ENCODE data around the gene SF3A1.

Gene SF3A1

DNA sequence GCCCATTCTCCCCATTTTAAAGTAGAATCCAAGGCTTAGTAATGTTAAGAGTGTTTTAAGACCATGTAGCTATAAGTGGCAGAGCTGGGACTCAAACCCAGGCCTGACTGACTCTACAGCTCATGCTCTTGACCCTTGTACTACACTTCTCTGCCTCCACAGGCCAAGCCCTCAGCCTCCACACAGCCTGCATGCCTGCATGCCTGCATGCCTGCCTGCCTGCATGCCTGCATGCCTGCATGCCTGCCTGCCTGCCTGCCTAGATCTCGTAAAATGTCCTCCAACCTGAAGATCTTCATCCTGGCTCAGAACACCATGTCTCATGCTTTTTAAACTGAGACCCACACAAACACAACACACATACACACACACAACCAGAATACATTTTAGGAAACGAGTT, 48.6 kb downstream of the SF3A1 start:
- DNase-seq: no peak
- H3K27ac Mint-ChIP-seq: peak overlapping the region; percentile 16
- TF ChIP-seq, protein P1, sequence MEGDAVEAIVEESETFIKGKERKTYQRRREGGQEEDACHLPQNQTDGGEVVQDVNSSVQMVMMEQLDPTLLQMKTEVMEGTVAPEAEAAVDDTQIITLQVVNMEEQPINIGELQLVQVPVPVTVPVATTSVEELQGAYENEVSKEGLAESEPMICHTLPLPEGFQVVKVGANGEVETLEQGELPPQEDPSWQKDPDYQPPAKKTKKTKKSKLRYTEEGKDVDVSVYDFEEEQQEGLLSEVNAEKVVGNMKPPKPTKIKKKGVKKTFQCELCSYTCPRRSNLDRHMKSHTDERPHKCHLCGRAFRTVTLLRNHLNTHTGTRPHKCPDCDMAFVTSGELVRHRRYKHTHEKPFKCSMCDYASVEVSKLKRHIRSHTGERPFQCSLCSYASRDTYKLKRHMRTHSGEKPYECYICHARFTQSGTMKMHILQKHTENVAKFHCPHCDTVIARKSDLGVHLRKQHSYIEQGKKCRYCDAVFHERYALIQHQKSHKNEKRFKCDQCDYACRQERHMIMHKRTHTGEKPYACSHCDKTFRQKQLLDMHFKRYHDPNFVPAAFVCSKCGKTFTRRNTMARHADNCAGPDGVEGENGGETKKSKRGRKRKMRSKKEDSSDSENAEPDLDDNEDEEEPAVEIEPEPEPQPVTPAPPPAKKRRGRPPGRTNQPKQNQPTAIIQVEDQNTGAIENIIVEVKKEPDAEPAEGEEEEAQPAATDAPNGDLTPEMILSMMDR (IDR thresholded peaks at IDR 0.05): no peak
- no peaks in the 10 kb centered on the region for H3K36me3 Mint-ChIP-seq (ENCODE audit: low read depth)
- peaks cover 8% of the 10 kb centered on the region for H3K27me3 Mint-ChIP-seq (ENCODE audit: low read depth, poor library complexity)
- H3K4me3 Mint-ChIP-seq: peak overlapping the region; percentile 33
- H3K4me1 Mint-ChIP-seq: peaks cover 70% of the 10 kb centered on the region
- no peaks in the 10 kb centered on the region for H3K9me3 Mint-ChIP-seq

DNA sequence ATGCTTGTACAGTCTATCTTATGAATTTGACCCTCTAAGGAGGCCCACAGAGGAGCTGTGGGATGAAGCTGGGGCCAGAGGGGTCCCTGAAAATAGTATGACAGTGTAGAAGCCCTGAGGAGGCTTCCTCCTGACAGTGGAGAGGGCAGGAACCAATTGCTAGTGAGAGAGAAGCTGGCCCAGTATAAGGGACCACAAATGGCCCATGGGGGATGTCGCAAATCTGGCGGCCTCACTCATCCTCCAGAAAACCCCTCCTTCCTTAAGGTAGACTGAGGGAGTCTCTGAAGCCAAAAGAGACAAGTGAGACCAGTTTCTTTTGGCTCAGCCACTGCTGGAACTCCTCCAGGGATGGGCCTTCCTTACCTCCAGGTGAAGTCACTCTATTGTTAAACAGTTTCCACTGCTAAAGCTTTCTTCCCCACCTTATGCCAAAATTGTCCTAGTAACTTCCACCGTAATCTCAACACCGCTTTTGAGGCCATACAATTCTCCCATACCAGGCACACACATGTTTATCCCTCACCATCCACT, 49.6 kb downstream of the SF3A1 start:
- TF ChIP-seq, protein P1 (IDR thresholded peaks at IDR 0.05): no peak
- peak overlapping the region; percentile 5 for H3K27ac Mint-ChIP-seq
- no peak for DNase-seq
- H3K4me3 Mint-ChIP-seq: no peak overlapping the region
- H3K36me3 Mint-ChIP-seq (ENCODE audit: low read depth): no peaks in the 10 kb centered on the region
- peaks cover 60% of the 10 kb centered on the region for H3K4me1 Mint-ChIP-seq
- H3K27me3 Mint-ChIP-seq (ENCODE audit: low read depth, poor library complexity): peaks cover 8% of the 10 kb centered on the region
- H3K9me3 Mint-ChIP-seq: no peaks in the 10 kb centered on the region

DNA sequence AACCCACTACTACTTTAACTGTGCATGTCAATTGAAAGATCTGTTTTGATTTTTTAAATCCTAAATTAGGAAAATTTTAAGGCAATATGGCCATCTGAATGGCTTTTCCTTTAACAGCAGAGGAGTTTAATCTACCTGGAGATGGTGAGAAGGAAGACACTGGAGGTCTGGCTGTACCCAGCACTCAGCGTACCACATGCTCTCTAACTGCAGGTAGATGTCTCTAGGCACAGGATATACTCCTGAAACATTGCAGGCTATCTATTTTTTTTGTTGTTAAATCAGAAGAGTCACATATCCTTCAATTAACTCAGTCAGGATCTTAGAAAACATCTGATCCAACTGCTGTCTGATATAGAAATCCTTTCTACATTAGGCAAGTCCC, 50.1 kb downstream of the SF3A1 start:
- H3K4me1 Mint-ChIP-seq: peaks cover 55% of the 10 kb centered on the region

DNA sequence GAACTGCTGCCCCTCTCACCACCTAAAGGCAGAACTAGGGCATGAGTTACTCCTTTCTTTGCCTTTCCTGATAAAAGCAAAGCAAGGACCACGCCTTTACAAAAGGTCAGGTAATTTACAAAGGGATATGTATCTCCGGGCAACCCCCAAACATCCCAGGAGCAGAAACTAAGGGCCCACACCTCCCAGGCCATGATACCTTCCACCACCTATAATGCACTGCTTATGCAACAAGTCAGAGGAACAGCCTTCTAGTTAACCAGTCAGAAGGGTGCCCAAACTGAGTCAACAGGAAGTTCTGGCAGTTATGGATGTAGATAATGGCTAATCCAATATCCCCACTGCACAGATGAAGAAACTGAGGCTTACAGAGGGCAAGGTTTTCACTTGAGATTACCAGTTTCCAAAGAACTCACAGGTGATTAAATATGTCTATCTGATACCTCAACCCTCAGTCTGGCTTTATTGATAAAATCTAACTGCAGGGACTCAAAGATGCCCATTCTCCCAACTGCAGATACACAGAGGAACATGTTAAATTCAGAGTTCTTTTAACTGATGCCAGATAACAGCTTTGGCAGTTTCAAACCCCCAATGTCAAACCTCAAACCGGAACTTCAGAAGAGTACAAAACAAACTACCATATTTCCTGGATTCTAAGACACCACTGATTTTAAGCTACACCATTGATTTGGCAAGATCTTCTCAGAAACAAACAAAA, 50.6 kb downstream of the SF3A1 start:
- peaks cover 50% of the 10 kb centered on the region for H3K4me1 Mint-ChIP-seq
- no peak for DNase-seq
- no peaks in the 10 kb centered on the region for H3K36me3 Mint-ChIP-seq (ENCODE audit: low read depth)
- no peak overlapping the region for H3K27ac Mint-ChIP-seq
- no peak overlapping the region for H3K4me3 Mint-ChIP-seq
- peaks cover 8% of the 10 kb centered on the region for H3K27me3 Mint-ChIP-seq (ENCODE audit: low read depth, poor library complexity)
- TF ChIP-seq, protein P1 (IDR thresholded peaks at IDR 0.05): no peak
- no peaks in the 10 kb centered on the region for H3K9me3 Mint-ChIP-seq

More for the DNA sequence above, 50.1 kb downstream of the SF3A1 start:
- H3K4me3 Mint-ChIP-seq: no peak overlapping the region
- peaks cover 8% of the 10 kb centered on the region for H3K27me3 Mint-ChIP-seq (ENCODE audit: low read depth, poor library complexity)
- no peaks in the 10 kb centered on the region for H3K9me3 Mint-ChIP-seq
- no peak for DNase-seq
- no peaks in the 10 kb centered on the region for H3K36me3 Mint-ChIP-seq (ENCODE audit: low read depth)
- H3K27ac Mint-ChIP-seq: no peak overlapping the region
- TF ChIP-seq, protein P1 (IDR thresholded peaks at IDR 0.05): no peak

DNA sequence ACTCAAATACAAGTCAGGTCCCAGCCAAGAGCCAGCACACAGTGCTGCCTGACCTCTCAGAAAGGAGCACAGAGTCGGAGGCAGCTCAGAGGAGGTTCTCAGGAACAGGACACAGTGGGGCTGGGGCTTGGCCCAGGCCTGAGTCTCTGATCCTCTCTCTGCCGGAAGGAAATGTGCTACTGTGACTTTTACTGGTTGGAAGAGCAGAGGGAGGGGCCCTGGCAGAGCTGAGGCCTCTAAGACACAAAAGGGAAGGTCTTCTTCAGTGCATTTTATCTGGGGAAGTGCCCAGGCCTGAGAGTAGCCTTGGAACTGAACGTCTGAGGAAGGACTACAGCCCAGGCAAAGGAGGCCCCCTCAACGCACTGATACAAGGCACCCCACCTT, 51.2 kb downstream of the SF3A1 start:
- Mint-ChIP-seq H3K27me3 (ENCODE audit: low read depth, poor library complexity) (peaks cover 5% of the 10 kb centered on the region), H3K36me3 (ENCODE audit: low read depth) (no peaks in the 10 kb centered on the region), H3K27ac (peak overlapping the region; percentile 70), H3K4me1 (peaks cover 44% of the 10 kb centered on the region), H3K4me3 (no peak overlapping the region), H3K9me3 (no peaks in the 10 kb centered on the region)
- TF ChIP-seq, protein P1 (IDR thresholded peaks at IDR 0.05): no peak
- no peak for DNase-seq
